Measurements from ENCODE around the gene MTCL3.

Gene MTCL3

DNA sequence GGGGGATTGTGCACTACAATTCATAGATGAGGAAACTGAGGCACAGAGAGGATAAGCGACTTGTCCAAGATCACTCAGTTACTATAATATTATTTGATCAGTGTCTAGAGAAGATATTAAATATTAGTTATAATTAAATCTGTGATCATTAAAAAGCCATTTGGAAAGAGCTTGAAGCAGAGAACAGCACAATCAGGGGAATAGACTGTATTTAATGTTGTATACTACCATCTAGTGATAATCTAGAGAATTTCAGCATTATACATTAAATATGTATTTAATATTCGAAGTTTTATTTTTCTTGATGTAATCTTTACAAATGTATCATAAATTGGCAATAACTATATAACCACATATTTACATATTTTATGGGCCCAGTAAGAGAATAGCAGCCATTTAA is 20.1 kb upstream of the MTCL3 start:
- TF ChIP-seq, protein P1, sequence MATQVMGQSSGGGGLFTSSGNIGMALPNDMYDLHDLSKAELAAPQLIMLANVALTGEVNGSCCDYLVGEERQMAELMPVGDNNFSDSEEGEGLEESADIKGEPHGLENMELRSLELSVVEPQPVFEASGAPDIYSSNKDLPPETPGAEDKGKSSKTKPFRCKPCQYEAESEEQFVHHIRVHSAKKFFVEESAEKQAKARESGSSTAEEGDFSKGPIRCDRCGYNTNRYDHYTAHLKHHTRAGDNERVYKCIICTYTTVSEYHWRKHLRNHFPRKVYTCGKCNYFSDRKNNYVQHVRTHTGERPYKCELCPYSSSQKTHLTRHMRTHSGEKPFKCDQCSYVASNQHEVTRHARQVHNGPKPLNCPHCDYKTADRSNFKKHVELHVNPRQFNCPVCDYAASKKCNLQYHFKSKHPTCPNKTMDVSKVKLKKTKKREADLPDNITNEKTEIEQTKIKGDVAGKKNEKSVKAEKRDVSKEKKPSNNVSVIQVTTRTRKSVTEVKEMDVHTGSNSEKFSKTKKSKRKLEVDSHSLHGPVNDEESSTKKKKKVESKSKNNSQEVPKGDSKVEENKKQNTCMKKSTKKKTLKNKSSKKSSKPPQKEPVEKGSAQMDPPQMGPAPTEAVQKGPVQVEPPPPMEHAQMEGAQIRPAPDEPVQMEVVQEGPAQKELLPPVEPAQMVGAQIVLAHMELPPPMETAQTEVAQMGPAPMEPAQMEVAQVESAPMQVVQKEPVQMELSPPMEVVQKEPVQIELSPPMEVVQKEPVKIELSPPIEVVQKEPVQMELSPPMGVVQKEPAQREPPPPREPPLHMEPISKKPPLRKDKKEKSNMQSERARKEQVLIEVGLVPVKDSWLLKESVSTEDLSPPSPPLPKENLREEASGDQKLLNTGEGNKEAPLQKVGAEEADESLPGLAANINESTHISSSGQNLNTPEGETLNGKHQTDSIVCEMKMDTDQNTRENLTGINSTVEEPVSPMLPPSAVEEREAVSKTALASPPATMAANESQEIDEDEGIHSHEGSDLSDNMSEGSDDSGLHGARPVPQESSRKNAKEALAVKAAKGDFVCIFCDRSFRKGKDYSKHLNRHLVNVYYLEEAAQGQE (IDR thresholded peaks at IDR 0.05; ENCODE audit: low read depth) = no peak
- TF ChIP-seq RAD21 (IDR thresholded peaks at IDR 0.05; ENCODE audit: low read depth) (0 out of 2 replicates have a peak, but pooled peaks have one; percentile 30), MAX (IDR thresholded peaks at IDR 0.05) (no peak), TCF12 (IDR thresholded peaks at IDR 0.05; ENCODE audit: low read depth) (no peak), TAF1 (IDR thresholded peaks at IDR 0.05; ENCODE audit: low read depth) (no peak)

DNA sequence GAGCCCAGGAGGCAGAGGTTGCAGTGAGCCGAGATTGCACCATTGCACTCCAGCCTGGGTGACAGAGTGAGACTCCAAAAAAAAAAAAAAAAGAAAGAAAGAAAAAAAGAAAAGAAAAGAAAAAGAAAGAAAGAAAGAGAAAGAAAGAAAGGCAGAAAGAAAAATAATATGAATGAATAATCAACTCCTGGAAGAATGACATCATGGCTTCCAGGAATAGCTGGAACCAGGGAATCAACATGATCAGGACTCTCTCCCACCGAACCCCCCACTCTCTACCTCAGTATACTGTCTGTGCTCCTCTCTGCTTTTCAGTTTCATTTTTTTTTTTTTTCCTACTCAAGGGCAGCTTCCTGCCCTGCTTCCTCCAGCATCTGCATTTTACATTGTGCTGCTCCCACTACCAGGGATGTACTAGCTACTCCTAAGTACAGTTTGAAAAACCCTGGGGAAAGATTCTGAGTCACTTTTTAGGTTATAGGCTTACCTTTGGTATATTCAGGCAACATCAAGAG is 19.7 kb upstream of the MTCL3 start:
- TF ChIP-seq TEAD4 (IDR thresholded peaks at IDR 0.05) (no peak), EP300 (IDR thresholded peaks at IDR 0.05; ENCODE audit: borderline replicate concordance) (no peak), MAX (IDR thresholded peaks at IDR 0.05) (no peak), FOXM1 (IDR thresholded peaks at IDR 0.05; ENCODE audit: borderline replicate concordance, low read depth) (no peak), CEBPB (IDR thresholded peaks at IDR 0.05) (no peak)

GRCh38 chr6:127533736-127534135 is 14.6 kb upstream of the MTCL3 start:
- TF ChIP-seq NFIC (IDR thresholded peaks at IDR 0.05) (no peak), CREB1 (IDR thresholded peaks at IDR 0.05; ENCODE audit: low read depth) (no peak), TEAD4 (IDR thresholded peaks at IDR 0.05) (no peak)

- TF ChIP-seq CREB1 (IDR thresholded peaks at IDR 0.05; ENCODE audit: low read depth) (no peak), MAX (IDR thresholded peaks at IDR 0.05) (no peak), CEBPB (IDR thresholded peaks at IDR 0.05) (no peak), EGR1 (IDR thresholded peaks at IDR 0.05) (no peak), TAF1 (IDR thresholded peaks at IDR 0.05; ENCODE audit: low read depth) (no peak), FOXM1 (IDR thresholded peaks at IDR 0.05; ENCODE audit: borderline replicate concordance, low read depth) (no peak), RAD21 (IDR thresholded peaks at IDR 0.05; ENCODE audit: low read depth) (no peak), YY1 (IDR thresholded peaks at IDR 0.05; ENCODE audit: low read depth) (no peak)
- TF ChIP-seq, protein P1 (IDR thresholded peaks at IDR 0.05; ENCODE audit: low read depth) = no peak
These were observed 13.9 kb upstream of the MTCL3 start for GRCh38 chr6:127533011-127533410.

- no peak for TF ChIP-seq TEAD4 (IDR thresholded peaks at IDR 0.05)
- TF ChIP-seq RAD21 (IDR thresholded peaks at IDR 0.05; ENCODE audit: low read depth) = no peak
- TF ChIP-seq, protein P1 (IDR thresholded peaks at IDR 0.05; ENCODE audit: low read depth) = no peak
- TF ChIP-seq USF1 (IDR thresholded peaks at IDR 0.05) = no peak
These were observed 3.6 kb upstream of the MTCL3 start for GRCh38 chr6:127522714-127523113.

GRCh38 chr6:127520066-127520465 is 931 bp upstream of the MTCL3 start:
- no peak for TF ChIP-seq FOXM1 (IDR thresholded peaks at IDR 0.05; ENCODE audit: borderline replicate concordance, low read depth)
- no peak for TF ChIP-seq TCF12 (IDR thresholded peaks at IDR 0.05; ENCODE audit: low read depth)
- TF ChIP-seq, protein P1 (IDR thresholded peaks at IDR 0.05; ENCODE audit: low read depth) = peak; percentile 92

All from Ishikawa (cell line).